UCSD-AML1 (cell line): ENCODE results near the gene ADRA2A.

Experiments used
- DNase-seq: peaks from one replicate; lab custom pipeline; 2025; ENCODE audit not compliant: unreplicated experiment; lab: John Stamatoyannopoulos, UW

The ADRA2A gene

GRCh38 chr10:111130471-111130870 lies 53.6 kb downstream of the ADRA2A start:
- no peak for DNase-seq
